ENCODE results near the gene SPACA7. TPM values are rescaled to one million over a fixed set of nuclear protein-coding genes. Genes with fewer than 3 reads are reported as not detected.

Gene SPACA7
- total and polyA plus RNA-seq, 9 of the 15 experiments (the other 6 are each of a cell fraction or from before 2014, with no cell fraction given): not detected

DNA sequence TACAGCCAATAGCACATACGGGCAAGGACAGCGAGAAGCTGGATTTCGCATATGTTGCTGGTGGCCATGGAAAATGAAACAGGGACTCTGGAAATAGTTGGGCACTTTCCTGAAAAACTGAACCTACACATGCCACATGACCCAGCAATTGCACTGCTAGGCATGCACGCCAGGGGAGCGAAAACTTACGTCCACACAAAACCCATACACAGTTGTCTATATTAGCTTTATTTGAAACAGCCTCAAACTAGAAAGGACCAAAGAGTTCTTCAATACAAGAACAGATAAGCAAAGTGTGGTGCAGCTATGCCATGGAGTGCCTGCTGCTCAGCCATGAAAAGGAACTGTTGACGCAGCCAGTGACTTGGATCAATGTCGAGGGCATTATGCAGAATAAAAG is 7.3 kb upstream of the SPACA7 start:
- no peak for TF ChIP-seq ETS2 (tag; IDR thresholded peaks at IDR 0.05; ENCODE audit: borderline replicate concordance, poor library complexity, severe bottlenecking)
- no peak for TF ChIP-seq ZNF212 (CRISPR knock-in tag; IDR thresholded peaks at IDR 0.05)
- TF ChIP-seq FOXA3 (CRISPR knock-in tag; conservative IDR thresholded peaks at IDR 0.05 in 1 of 2, IDR thresholded peaks at IDR 0.05 in 1 of 2): no peak
- TF ChIP-seq, protein P1, sequence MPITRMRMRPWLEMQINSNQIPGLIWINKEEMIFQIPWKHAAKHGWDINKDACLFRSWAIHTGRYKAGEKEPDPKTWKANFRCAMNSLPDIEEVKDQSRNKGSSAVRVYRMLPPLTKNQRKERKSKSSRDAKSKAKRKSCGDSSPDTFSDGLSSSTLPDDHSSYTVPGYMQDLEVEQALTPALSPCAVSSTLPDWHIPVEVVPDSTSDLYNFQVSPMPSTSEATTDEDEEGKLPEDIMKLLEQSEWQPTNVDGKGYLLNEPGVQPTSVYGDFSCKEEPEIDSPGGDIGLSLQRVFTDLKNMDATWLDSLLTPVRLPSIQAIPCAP (CRISPR knock-in tag; IDR thresholded peaks at IDR 0.05; ENCODE audit: borderline replicate concordance): no peak
- TF ChIP-seq YY1 (IDR thresholded peaks at IDR 0.05; ENCODE audit: borderline replicate concordance in 1 of 3, control insufficient read depth in 1 of 3, extremely low read depth in 1 of 3, insufficient read depth in 3 of 3, insufficient read length in 1 of 3, insufficient replicate concordance in 2 of 3, low read depth in 1 of 3, low read length in 2 of 3): no peak
- no peak for TF ChIP-seq SREBF2 (CRISPR knock-in tag; IDR thresholded peaks at IDR 0.05)
- TF ChIP-seq CEBPG (CRISPR knock-in tag; IDR thresholded peaks at IDR 0.05): no peak
- TF ChIP-seq CEBPG (tag; conservative IDR thresholded peaks at IDR 0.05 in 1 of 2, IDR thresholded peaks at IDR 0.05 in 1 of 2): no peak

More for the DNA sequence above, 7.3 kb upstream of the SPACA7 start:
- no peak overlapping the region for H3K4me3 ChIP-seq
- H3K9ac ChIP-seq (ENCODE audit: insufficient read depth in 1 of 2, low read depth in 2 of 2, low read length in 2 of 2): no peak overlapping the region
- no peak overlapping the region for H3K27ac ChIP-seq (ENCODE audit: extremely low read depth, low read depth, low read length)
- no peaks in the 10 kb centered on the region for H3K9me1 ChIP-seq (ENCODE audit: control insufficient read depth, insufficient read depth, low read length)
- H3K9me3 ChIP-seq (replicated peaks; ENCODE audit: control insufficient read depth, insufficient read depth, low read depth, low read length): no peaks in the 10 kb centered on the region
- no TSS peak for BruUV-seq (replicated peaks)
- ATAC-seq (no peak), DNase-seq (ENCODE audit: extremely low read depth in 1 of 4, low spot score in 3 of 4) (no peak), FAIRE-seq (no peak)
- H3K79me2 ChIP-seq (ENCODE audit: control insufficient read depth, insufficient read depth, low read length): no peaks in the 10 kb centered on the region
- intact Hi-C loops (cut with micrococcal nuclease): no loop called here
- no peaks in the 10 kb centered on the region for H3K36me3 ChIP-seq (ENCODE audit: control insufficient read depth, insufficient read depth, low read length)
- no peaks in the 10 kb centered on the region for H4K20me1 ChIP-seq (replicated peaks; ENCODE audit: control insufficient read depth, insufficient read depth, low read length)
- ChIA-PET POLR2A (no interaction called here), CTCF (ENCODE audit: low intra/inter-chr PET ratio) (no interaction called here)
- WGBS (ENCODE audit: insufficient coverage, low coverage, missing lambda C conversion rate): 1% methylated on average over 8 of the region's 8 CpGs
- H3K4me1 ChIP-seq (replicated peaks in 1 of 2; ENCODE audit: control insufficient read depth in 2 of 2, insufficient read depth in 2 of 2, low read length in 2 of 2): no peaks in the 10 kb centered on the region
- no peak overlapping the region for H2AFZ ChIP-seq (ENCODE audit: low read depth, low read length)
- no peaks in the 10 kb centered on the region for H3K27me3 ChIP-seq (ENCODE audit: control insufficient read depth in 2 of 2, insufficient read depth in 2 of 2, low read length in 2 of 2)
- in situ Hi-C loops (cut with MboI): no loop called here
- no peak overlapping the region for H3K4me2 ChIP-seq (ENCODE audit: insufficient read depth, low read length)

Measured in K562 (cell line).